Measurements from ENCODE around the gene BCCIP. TPM values are rescaled to one million over a fixed set of nuclear protein-coding genes. Genes with fewer than 3 reads are reported as not detected.

BCCIP gene
- total and polyA plus RNA-seq, 4 donors, result 30.5 to 55.0 (median 38.4) TPM

DNA sequence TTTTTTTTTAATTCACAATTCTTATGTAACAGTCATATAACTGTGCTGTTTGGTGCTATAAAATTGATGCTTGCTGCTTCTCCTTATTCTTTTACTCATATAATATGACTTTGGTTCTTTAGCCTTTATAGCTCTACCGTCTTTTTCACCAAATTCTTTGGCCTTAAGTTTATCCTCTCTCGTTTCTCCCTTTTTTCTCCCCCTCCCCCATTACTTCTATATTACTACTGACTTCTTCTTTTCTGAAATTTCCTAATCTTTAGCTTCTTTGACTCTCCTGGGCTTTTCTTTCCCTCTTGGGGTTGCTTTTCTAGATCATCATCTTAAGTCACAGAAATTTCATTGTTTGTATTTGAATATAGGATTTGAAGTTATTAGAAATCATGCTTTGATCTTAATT is 3.8 kb downstream of the BCCIP start:
- Histone ChIP-seq H3K27me3 (ENCODE audit: control insufficient read depth in 1 of 2, insufficient read depth in 2 of 2, low read length in 1 of 2) (no peaks in the 10 kb centered on the region), H3K27ac (ENCODE audit: low read depth in 1 of 2, low read length in 2 of 2) (no peak overlapping the region), H3K36me3 (ENCODE audit: control insufficient read depth in 1 of 2, insufficient read depth in 2 of 2, low read length in 1 of 2) (peaks cover 6 to 7% of the 10 kb centered on the region in 2 donors), H3K4me1 (ENCODE audit: control insufficient read depth in 1 of 2, insufficient read depth in 2 of 2, low read length in 2 of 2) (peaks cover 3 to 14% of the 10 kb centered on the region in 2 donors), H3K4me3 (ENCODE audit: low read length in 2 of 2) (no peak overlapping the region), H3K9me3 (ENCODE audit: control insufficient read depth, low read length) (no peaks in the 10 kb centered on the region)
- ATAC-seq (ENCODE audit: low FRiP score), result no peak
- intact Hi-C loops (cut with DNase I), result loop anchor here in 1 of 2 donors (10.0 kb wide), 1 partner anchor 102 kb away; no protein-coding TSS in a partner anchor
- WGBS, 2 donors, result 77 to 84% methylated on average over 2 of the region's 2 CpGs
- no peak for DNase-seq

DNA sequence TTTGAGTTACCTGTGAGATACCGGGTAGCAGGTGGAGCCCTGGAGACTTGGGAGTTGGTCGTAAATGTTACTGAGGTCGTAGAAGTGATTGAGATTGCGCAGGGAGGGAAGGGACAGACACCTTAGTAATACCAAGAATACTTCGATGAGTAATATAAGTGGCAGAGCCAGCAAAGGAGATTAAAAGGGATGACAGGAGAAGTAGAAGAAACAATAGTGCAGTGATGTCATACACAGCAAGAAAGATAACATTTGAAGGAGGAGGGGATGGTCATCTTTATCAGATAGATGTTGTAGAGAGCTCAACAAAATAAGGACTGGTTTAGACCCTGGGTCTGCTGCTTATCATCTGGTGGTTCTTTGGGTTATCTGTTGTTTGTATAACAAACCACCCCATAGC is 5.0 kb downstream of the BCCIP start:
- no peak overlapping the region for H3K27ac ChIP-seq (ENCODE audit: low read depth in 1 of 2, low read length in 2 of 2)
- ATAC-seq (ENCODE audit: low FRiP score) (no peak), DNase-seq (no peak)
- no peaks in the 10 kb centered on the region for H3K9me3 ChIP-seq (ENCODE audit: control insufficient read depth, low read length)
- H3K27me3 ChIP-seq (ENCODE audit: control insufficient read depth in 1 of 2, insufficient read depth in 2 of 2, low read length in 1 of 2), result no peaks in the 10 kb centered on the region
- WGBS, 2 donors, result 91 to 94% methylated on average over 5 of the region's 5 CpGs
- intact Hi-C loops (cut with DNase I), result loop anchor here in 1 of 2 donors (10.0 kb wide), 1 partner anchor 104 kb away; no protein-coding TSS in a partner anchor
- H3K4me1 ChIP-seq (ENCODE audit: control insufficient read depth in 1 of 2, insufficient read depth in 2 of 2, low read length in 2 of 2), result peaks cover 3 to 14% of the 10 kb centered on the region in 2 donors
- H3K4me3 ChIP-seq (ENCODE audit: low read length in 2 of 2), result no peak overlapping the region
- peaks cover 6 to 7% of the 10 kb centered on the region in 2 donors for H3K36me3 ChIP-seq (ENCODE audit: control insufficient read depth in 1 of 2, insufficient read depth in 2 of 2, low read length in 1 of 2)

DNA sequence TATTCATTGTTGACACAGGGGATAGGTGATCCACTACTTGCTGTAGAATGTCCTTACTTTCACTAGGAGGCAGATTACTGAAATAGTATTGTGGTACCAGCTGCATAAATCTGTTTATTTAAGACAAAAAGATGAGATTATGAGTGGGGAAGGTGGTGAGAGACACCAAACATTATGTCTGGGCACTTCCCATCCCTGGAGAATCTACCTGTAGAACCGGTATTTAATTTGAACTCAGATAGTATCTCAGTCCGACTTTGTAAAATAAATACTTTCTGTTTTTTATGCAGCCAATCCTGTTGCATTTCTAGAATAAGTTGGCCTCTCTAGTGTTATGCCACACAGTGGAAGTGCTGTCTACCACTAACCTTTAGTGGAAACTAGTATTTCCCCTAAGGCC is 13.4 kb downstream of the BCCIP start:
- H3K27me3 ChIP-seq (ENCODE audit: control insufficient read depth in 1 of 2, insufficient read depth in 2 of 2, low read length in 1 of 2), result no peaks in the 10 kb centered on the region
- ATAC-seq (ENCODE audit: low FRiP score) (no peak), DNase-seq (no peak)
- WGBS, 2 donors, result 75 to 81% methylated on average over 2 of the region's 2 CpGs
- H3K27ac ChIP-seq (ENCODE audit: low read depth in 1 of 2, low read length in 2 of 2), result no peak overlapping the region
- H3K4me1 ChIP-seq (ENCODE audit: control insufficient read depth in 1 of 2, insufficient read depth in 2 of 2, low read length in 2 of 2), result no peaks in the 10 kb centered on the region
- intact Hi-C loops (cut with DNase I), result no loop called here
- H3K9me3 ChIP-seq (ENCODE audit: control insufficient read depth, low read length), result no peaks in the 10 kb centered on the region
- H3K36me3 ChIP-seq (ENCODE audit: control insufficient read depth in 1 of 2, insufficient read depth in 2 of 2, low read length in 1 of 2), result peaks cover 4 to 14% of the 10 kb centered on the region in 2 donors
- H3K4me3 ChIP-seq (ENCODE audit: low read length in 2 of 2), result no peak overlapping the region

DNA sequence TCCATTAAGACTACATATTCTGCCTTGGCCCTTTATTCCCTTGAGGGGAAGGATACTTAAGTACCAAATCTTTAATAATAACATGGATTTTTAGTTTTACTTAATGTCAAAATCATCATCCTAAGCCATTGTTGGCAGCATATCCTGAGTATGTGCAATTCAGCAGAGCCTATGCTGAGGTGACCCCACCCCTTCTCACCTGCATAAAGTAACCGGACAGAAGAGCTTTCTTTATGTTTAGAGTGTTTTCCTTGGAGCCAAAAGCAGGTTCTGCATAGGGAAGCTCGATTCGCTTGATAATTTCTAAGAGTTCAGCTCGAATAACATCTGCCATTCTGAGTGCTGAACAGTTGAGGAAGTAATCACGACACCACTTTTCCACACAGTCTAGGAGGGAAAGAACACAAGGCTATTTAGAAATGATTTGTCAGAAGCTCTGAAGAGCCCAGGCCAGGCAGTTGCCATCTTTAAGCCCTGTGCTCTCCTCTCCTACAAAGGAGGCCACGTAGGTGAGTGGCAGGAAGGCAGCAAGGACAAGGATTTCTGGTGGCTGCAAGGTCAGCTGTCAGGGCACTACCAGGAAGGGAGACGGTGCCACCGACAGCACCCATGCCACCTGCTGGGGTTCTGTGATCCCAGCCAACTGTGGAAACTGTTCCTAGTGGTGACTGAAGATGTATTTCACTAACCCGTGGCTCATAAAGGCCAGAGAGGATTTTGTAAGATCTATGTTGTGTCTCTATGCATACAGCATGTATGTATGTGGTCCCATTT is 15.6 kb downstream of the BCCIP start:
- Histone ChIP-seq H3K36me3 (ENCODE audit: control insufficient read depth in 1 of 2, insufficient read depth in 2 of 2, low read length in 1 of 2) (peaks cover 4 to 13% of the 10 kb centered on the region in 2 donors), H3K4me3 (ENCODE audit: low read length in 2 of 2) (no peak overlapping the region), H3K27me3 (ENCODE audit: control insufficient read depth in 1 of 2, insufficient read depth in 2 of 2, low read length in 1 of 2) (no peaks in the 10 kb centered on the region), H3K9me3 (ENCODE audit: control insufficient read depth, low read length) (no peaks in the 10 kb centered on the region), H3K4me1 (ENCODE audit: control insufficient read depth in 1 of 2, insufficient read depth in 2 of 2, low read length in 2 of 2) (no peaks in the 10 kb centered on the region), H3K27ac (ENCODE audit: low read depth in 1 of 2, low read length in 2 of 2) (no peak overlapping the region)
- WGBS, 2 donors, result 82 to 85% methylated on average over 9 of the region's 9 CpGs
- no peak for ATAC-seq (ENCODE audit: low FRiP score)
- no peak for DNase-seq
- intact Hi-C loops (cut with DNase I), result no loop called here

DNA sequence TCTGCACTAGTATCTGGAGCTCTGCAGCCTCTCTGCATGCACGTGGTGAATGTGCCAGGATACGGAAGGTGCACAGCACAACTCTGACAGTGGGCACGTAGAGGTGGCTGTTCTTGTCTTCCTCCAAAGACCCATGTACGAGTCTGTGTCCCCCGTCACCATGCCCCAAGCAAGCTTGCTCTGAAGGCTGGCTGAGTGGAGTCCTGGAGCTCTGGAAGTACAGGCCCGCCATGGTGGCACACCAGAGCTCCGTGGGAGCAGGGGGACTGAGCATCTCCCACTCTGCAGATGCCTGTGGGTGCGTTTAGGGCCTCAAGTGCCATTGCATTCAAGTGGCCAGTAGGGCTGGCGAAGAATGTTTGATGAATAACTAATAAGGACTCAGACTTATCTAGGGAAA is 17.1 kb downstream of the BCCIP start:
- ATAC-seq (ENCODE audit: low FRiP score) (no peak), DNase-seq (no peak)
- Histone ChIP-seq H3K36me3 (ENCODE audit: control insufficient read depth in 1 of 2, insufficient read depth in 2 of 2, low read length in 1 of 2) (peaks cover 4 to 13% of the 10 kb centered on the region in 2 donors), H3K27me3 (ENCODE audit: control insufficient read depth in 1 of 2, insufficient read depth in 2 of 2, low read length in 1 of 2) (no peaks in the 10 kb centered on the region), H3K4me3 (ENCODE audit: low read length in 2 of 2) (no peak overlapping the region), H3K27ac (ENCODE audit: low read depth in 1 of 2, low read length in 2 of 2) (no peak overlapping the region), H3K9me3 (ENCODE audit: control insufficient read depth, low read length) (no peaks in the 10 kb centered on the region), H3K4me1 (ENCODE audit: control insufficient read depth in 1 of 2, insufficient read depth in 2 of 2, low read length in 2 of 2) (no peaks in the 10 kb centered on the region)
- WGBS, 2 donors, result 90 to 92% methylated on average over 9 of the region's 9 CpGs
- intact Hi-C loops (cut with DNase I), result no loop called here

DNA sequence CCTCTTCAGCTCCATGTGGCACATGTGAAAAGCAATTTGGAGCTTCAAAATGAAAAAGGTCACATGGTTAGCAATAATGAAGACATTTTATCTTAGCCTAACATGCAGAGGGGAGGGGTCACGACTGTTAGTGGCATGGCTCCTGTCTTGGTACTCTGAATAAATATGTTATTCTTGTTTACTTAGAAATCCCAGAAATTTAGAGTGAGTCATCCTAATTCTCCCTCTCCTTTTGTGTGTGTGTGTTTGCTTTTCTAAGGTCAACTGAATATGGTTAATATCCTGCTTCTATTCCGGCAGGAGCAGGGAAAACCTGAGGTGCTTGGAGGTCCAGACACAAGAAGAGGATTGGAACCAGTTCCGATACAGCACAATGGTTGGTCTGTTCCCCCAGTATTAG is 17.6 kb downstream of the BCCIP start:
- intact Hi-C loops (cut with DNase I), result no loop called here
- Histone ChIP-seq H3K27ac (ENCODE audit: low read depth in 1 of 2, low read length in 2 of 2) (no peak overlapping the region), H3K4me1 (ENCODE audit: control insufficient read depth in 1 of 2, insufficient read depth in 2 of 2, low read length in 2 of 2) (no peaks in the 10 kb centered on the region), H3K9me3 (ENCODE audit: control insufficient read depth, low read length) (no peaks in the 10 kb centered on the region), H3K27me3 (ENCODE audit: control insufficient read depth in 1 of 2, insufficient read depth in 2 of 2, low read length in 1 of 2) (no peaks in the 10 kb centered on the region), H3K36me3 (ENCODE audit: control insufficient read depth in 1 of 2, insufficient read depth in 2 of 2, low read length in 1 of 2) (peaks cover 4 to 13% of the 10 kb centered on the region in 2 donors), H3K4me3 (ENCODE audit: low read length in 2 of 2) (no peak overlapping the region)
- WGBS, 2 donors, result 80 to 88% methylated on average over 3 of the region's 3 CpGs
- ATAC-seq (ENCODE audit: low FRiP score) (no peak), DNase-seq (no peak)

DNA sequence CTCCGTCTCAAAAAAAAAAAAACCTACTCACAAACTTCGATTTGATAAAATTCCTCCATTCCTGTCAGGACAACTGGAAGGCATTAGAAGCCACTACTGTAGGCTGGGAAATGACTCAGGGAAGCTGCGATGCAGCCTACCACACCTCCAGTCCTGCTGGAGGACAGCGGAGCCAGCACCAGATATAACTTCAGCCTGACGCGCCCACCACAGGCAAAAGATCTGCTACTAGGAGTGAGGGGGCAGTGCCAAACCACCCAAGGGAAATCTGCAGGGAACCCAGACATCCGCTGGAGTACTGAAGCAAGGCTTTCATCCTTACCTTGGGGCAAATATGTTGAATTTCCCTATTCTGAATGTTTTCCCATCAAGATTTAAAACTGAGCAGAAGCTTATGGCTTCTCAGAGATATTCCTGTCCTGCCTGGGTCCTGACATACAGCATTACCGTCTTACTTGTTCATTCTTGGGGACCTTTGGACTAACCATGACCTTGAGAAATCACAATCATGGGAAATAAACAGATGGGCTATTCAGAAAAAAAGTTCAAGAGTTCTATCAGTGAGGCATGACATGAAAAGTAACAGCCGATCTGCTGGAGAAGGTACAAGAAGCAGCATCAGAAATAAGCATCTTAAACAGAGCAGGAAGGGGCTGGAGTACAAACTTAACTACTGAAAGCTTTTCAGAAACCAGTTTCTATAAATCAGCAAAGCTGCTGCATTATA is 20.4 kb downstream of the BCCIP start:
- no peaks in the 10 kb centered on the region for H3K27me3 ChIP-seq (ENCODE audit: control insufficient read depth in 1 of 2, insufficient read depth in 2 of 2, low read length in 1 of 2)
- 89 to 91% methylated on average over 9 of the region's 9 CpGs for WGBS, 2 donors
- no peaks in the 10 kb centered on the region for H3K4me1 ChIP-seq (ENCODE audit: control insufficient read depth in 1 of 2, insufficient read depth in 2 of 2, low read length in 2 of 2)
- intact Hi-C loops (cut with DNase I), result no loop called here
- no peak for DNase-seq
- H3K27ac ChIP-seq (ENCODE audit: low read depth in 1 of 2, low read length in 2 of 2), result no peak overlapping the region
- H3K4me3 ChIP-seq (ENCODE audit: low read length in 2 of 2), result no peak overlapping the region
- no peaks in the 10 kb centered on the region for H3K9me3 ChIP-seq (ENCODE audit: control insufficient read depth, low read length)
- no peak for ATAC-seq (ENCODE audit: low FRiP score)
- H3K36me3 ChIP-seq (ENCODE audit: control insufficient read depth in 1 of 2, insufficient read depth in 2 of 2, low read length in 1 of 2), result peaks cover 3 to 11% of the 10 kb centered on the region in 2 donors

DNA sequence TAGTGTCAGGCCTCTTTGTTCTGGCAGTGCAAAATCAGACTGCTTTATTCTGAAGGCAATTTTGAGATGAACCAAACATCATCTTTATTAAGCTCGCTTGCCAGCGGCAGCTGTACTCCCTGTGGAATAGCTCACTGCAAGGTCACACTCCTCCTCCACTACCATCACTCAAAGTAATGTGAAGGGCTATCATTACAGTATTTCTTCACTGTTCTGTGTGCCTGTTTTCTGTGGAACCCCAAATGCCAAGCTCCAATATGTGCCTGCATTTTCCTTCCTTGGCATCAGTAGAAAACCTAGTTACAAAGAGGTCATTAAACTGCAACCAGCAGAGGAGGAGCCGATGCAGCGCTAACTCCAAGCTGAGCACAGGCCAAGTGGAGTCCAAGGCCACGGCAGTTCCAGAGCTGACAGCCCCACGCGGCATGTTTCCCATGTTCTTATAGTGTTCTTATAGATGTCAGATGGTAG is 21.4 kb downstream of the BCCIP start:
- no peaks in the 10 kb centered on the region for H3K9me3 ChIP-seq (ENCODE audit: control insufficient read depth, low read length)
- 77 to 79% methylated on average over 7 of the region's 7 CpGs for WGBS, 2 donors
- H3K27me3 ChIP-seq (ENCODE audit: control insufficient read depth in 1 of 2, insufficient read depth in 2 of 2, low read length in 1 of 2), result no peaks in the 10 kb centered on the region
- H3K36me3 ChIP-seq (ENCODE audit: control insufficient read depth in 1 of 2, insufficient read depth in 2 of 2, low read length in 1 of 2), result peaks cover 3 to 11% of the 10 kb centered on the region in 2 donors
- no peak for ATAC-seq (ENCODE audit: low FRiP score)
- no peak for DNase-seq
- H3K27ac ChIP-seq (ENCODE audit: low read depth in 1 of 2, low read length in 2 of 2), result no peak overlapping the region
- H3K4me3 ChIP-seq (ENCODE audit: low read length in 2 of 2), result no peak overlapping the region
- H3K4me1 ChIP-seq (ENCODE audit: control insufficient read depth in 1 of 2, insufficient read depth in 2 of 2, low read length in 2 of 2), result no peaks in the 10 kb centered on the region
- intact Hi-C loops (cut with DNase I), result no loop called here

Measured in aorta (tissue), 5 donors.